ENCODE data around the gene PTGFRN. TPM values are rescaled to one million over a fixed set of nuclear protein-coding genes. Genes with fewer than 3 reads are reported as not detected.

The PTGFRN gene
- total RNA-seq, 1 donor from 2014 or later, result 35.6 TPM

- no peaks in the 10 kb centered on the region for H3K9me3 Mint-ChIP-seq
- no peaks in the 10 kb centered on the region for H3K27me3 Mint-ChIP-seq (ENCODE audit: low read depth)
- no peaks in the 10 kb centered on the region for H3K36me3 Mint-ChIP-seq (ENCODE audit: low read depth)
- DNase-seq (ENCODE audit: low read depth, low spot score), result no peak
- peaks cover 13% of the 10 kb centered on the region for H3K4me1 Mint-ChIP-seq
- no peak for TF ChIP-seq CTCF (conservative IDR thresholded peaks at IDR 0.05)
- H3K4me3 Mint-ChIP-seq, result peak overlapping the region; percentile 95
- H3K27ac Mint-ChIP-seq (ENCODE audit: unreplicated experiment), result peak overlapping the region; percentile 23
Measured at GRCh38 chr1:116908820-116909511, 750 bp upstream of the PTGFRN start.

DNA sequence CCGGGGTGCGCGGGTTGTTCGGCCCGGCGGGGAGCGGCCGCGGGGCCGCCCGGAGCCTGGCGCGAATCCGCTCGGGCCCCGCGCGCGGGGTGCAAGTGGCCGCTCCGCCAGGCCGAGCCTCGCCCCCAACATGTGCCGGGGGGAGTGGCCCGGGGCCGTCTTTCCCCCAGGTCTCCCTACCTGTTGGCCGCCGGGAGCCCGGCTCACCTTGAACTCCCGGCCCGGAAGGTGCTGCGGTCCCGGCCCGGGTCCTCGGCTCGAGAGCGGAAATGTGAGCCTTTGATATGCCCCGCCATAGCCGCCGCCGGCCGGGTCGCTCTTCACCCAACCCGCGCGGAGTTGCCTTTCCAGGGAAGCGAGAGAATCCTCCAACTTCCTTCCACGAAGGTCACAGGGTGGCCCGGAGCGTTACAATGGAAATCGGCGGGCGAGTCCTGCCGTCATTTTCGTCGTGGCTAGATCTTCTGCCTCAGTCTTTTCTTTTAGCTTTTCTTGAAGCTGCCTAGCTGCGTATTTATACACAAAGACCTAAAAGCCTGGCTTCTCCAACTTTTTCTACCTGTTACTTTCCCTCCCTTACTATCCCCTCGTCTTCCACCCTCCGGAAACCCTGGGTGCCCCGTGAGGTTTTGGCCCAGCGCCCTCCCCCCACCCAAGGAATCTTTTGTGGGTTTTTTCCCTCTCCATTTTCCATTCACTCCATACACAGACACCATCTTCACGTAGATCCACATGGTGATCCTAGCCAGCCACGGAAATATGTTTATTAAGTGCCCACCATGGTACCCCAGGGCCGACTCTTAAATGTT is 867 bp downstream of the PTGFRN start:
- no peak overlapping the region for H3K27ac Mint-ChIP-seq (ENCODE audit: unreplicated experiment)
- H3K4me3 Mint-ChIP-seq, result no peak overlapping the region
- H3K4me1 Mint-ChIP-seq, result peaks cover 13% of the 10 kb centered on the region
- H3K36me3 Mint-ChIP-seq (ENCODE audit: low read depth), result no peaks in the 10 kb centered on the region
- no peak for TF ChIP-seq CTCF (conservative IDR thresholded peaks at IDR 0.05)
- DNase-seq (ENCODE audit: low read depth, low spot score), result peak; percentile 26
- no peaks in the 10 kb centered on the region for H3K27me3 Mint-ChIP-seq (ENCODE audit: low read depth)
- H3K9me3 Mint-ChIP-seq, result no peaks in the 10 kb centered on the region

DNA sequence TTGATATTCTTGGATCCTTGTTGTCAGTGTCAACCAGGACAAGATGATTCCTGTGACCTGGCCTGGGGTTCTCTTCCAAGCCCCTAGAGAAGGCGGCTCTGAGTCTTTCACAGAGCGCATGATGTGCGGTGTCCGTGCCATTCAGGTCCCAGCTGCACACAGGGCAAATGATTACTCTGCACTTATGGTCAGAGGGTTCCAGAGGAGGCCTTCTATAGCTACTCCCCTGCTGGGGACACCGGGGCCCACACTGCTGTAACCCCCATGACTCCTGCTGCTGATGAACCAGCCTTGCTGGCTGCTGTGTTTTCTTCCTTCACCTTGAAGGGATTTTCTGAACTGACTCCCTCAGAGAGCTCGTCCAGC is 1.5 kb downstream of the PTGFRN start:
- TF ChIP-seq CTCF (conservative IDR thresholded peaks at IDR 0.05), result no peak
- no peak for DNase-seq (ENCODE audit: low read depth, low spot score)
- no peaks in the 10 kb centered on the region for H3K36me3 Mint-ChIP-seq (ENCODE audit: low read depth)
- no peak overlapping the region for H3K4me3 Mint-ChIP-seq
- H3K4me1 Mint-ChIP-seq, result peaks cover 13% of the 10 kb centered on the region
- H3K27me3 Mint-ChIP-seq (ENCODE audit: low read depth), result no peaks in the 10 kb centered on the region
- H3K9me3 Mint-ChIP-seq, result no peaks in the 10 kb centered on the region
- no peak overlapping the region for H3K27ac Mint-ChIP-seq (ENCODE audit: unreplicated experiment)

DNA sequence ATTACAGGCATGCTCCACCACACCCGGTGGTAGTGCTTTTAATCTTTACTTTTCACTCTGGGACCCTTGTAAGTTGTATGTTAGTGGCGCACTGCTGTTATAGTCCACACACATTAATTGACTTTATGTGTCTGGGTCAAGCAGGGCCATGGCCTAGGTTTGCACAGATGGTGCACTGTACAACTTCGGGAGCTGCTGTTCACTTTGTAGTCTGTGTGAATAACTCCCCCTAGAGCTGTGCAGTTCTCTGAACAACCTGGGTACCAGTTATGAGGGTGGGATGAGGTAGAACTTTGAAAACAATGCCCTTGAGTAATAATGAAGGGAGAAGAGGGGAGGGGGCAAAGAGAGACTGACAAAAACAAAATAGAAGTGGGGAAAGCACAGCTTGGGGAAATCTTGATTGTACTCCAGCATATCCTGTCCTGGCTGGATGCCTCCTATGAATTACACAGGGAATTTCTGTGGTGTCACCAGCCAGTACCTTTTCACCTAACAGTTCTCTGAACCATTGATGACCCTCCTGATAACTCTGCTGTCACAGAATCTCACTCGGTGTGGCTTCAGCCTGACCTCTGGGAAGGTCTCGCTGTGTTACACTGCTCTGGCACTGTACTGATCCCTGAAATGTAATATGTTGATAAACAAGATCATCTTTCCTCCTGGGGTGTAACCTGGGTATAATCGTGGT is 2.2 kb downstream of the PTGFRN start:
- H3K9me3 Mint-ChIP-seq, result no peaks in the 10 kb centered on the region
- H3K4me3 Mint-ChIP-seq, result no peak overlapping the region
- H3K4me1 Mint-ChIP-seq, result peaks cover 13% of the 10 kb centered on the region
- TF ChIP-seq CTCF (conservative IDR thresholded peaks at IDR 0.05), result no peak
- no peak for DNase-seq (ENCODE audit: low read depth, low spot score)
- no peak overlapping the region for H3K27ac Mint-ChIP-seq (ENCODE audit: unreplicated experiment)
- H3K36me3 Mint-ChIP-seq (ENCODE audit: low read depth), result no peaks in the 10 kb centered on the region
- H3K27me3 Mint-ChIP-seq (ENCODE audit: low read depth), result no peaks in the 10 kb centered on the region

- Mint-ChIP-seq H3K4me3 (no peak overlapping the region), H3K36me3 (ENCODE audit: low read depth) (no peaks in the 10 kb centered on the region), H3K9me3 (no peaks in the 10 kb centered on the region), H3K27me3 (ENCODE audit: low read depth) (no peaks in the 10 kb centered on the region), H3K4me1 (peaks cover 13% of the 10 kb centered on the region), H3K27ac (ENCODE audit: unreplicated experiment) (no peak overlapping the region)
- DNase-seq (ENCODE audit: low read depth, low spot score), result no peak
- no peak for TF ChIP-seq CTCF (conservative IDR thresholded peaks at IDR 0.05)
Measured at GRCh38 chr1:116912846-116913245, 3.1 kb downstream of the PTGFRN start.

Data from neural crest cell (in vitro differentiated cells).